Measurements from ENCODE around the gene TEX14.
A peak's percentile ranks its signal among the peaks of the same experiment; 100 is the strongest.

Gene TEX14

GRCh38 chr17:58641887-58642311 is 49.9 kb downstream of the TEX14 start:
- DNase-seq: no peak

GRCh38 chr17:58640202-58640601 is 51.6 kb downstream of the TEX14 start:
- no peak for DNase-seq

- DNase-seq: no peak
Measured at GRCh38 chr17:58639681-58640080, 52.2 kb downstream of the TEX14 start.

GRCh38 chr17:58637011-58637570 is 54.8 kb downstream of the TEX14 start:
- no peak for DNase-seq

GRCh38 chr17:58632324-58633314 is 59.2 kb downstream of the TEX14 start:
- no peak for DNase-seq

GRCh38 chr17:58631523-58632323 is 60.1 kb downstream of the TEX14 start:
- peak; percentile 98 for DNase-seq

GRCh38 chr17:58630883-58631522 is 60.8 kb downstream of the TEX14 start:
- peak; percentile 77 for DNase-seq

- no peak for DNase-seq
Measured at GRCh38 chr17:58626905-58627304, 64.9 kb downstream of the TEX14 start.

- no peak for DNase-seq
Measured at GRCh38 chr17:58624751-58625150, 67.1 kb downstream of the TEX14 start.

GRCh38 chr17:58621174-58621573 is 70.7 kb downstream of the TEX14 start:
- DNase-seq: no peak

- no peak for DNase-seq
Measured at GRCh38 chr17:58618336-58618735, 73.5 kb downstream of the TEX14 start.

GRCh38 chr17:58617563-58617962 is 74.3 kb downstream of the TEX14 start:
- DNase-seq: no peak

GRCh38 chr17:58615768-58616659 is 75.8 kb downstream of the TEX14 start:
- DNase-seq: no peak

GRCh38 chr17:58614859-58615459 is 76.9 kb downstream of the TEX14 start:
- DNase-seq: no peak

- DNase-seq: no peak
Measured at GRCh38 chr17:58611331-58611730, 80.5 kb downstream of the TEX14 start.

GRCh38 chr17:58606934-58607333 is 84.9 kb downstream of the TEX14 start:
- no peak for DNase-seq

GRCh38 chr17:58605986-58606385 is 85.9 kb downstream of the TEX14 start:
- no peak for DNase-seq

GRCh38 chr17:58605470-58605869 is 86.4 kb downstream of the TEX14 start:
- no peak for DNase-seq

- no peak for DNase-seq
Measured at GRCh38 chr17:58601976-58602375, 89.9 kb downstream of the TEX14 start.

- no peak for DNase-seq
Measured at GRCh38 chr17:58597371-58597770, 94.5 kb downstream of the TEX14 start.

- no peak for DNase-seq
Measured at GRCh38 chr17:58595194-58595792, 96.6 kb downstream of the TEX14 start.

Measured in activated effector memory CD4-positive, alpha-beta T cell treated with anti-CD3 and anti-CD28 coated beads, Interleukin-2, amount 50 U/mL, for 16 hours (primary cell).